NCI-H146 treated with DMSO at 0.1 percent for 48 hours (cell line): ENCODE measurements around the gene KIF4B.
"Not testable (repeated sequence)": the region's sequence is repeated elsewhere in the genome, so short reads cannot be mapped to it uniquely, and the experiment has no call there.

Experiments
- DNase-seq: peaks from one replicate; lab custom pipeline; 2025; ENCODE audit not compliant: unreplicated experiment; lab: John Stamatoyannopoulos, UW

Gene KIF4B

GRCh38 chr5:155006265-155006664 is 7.3 kb upstream of the KIF4B start:
- not testable (repeated sequence) for DNase-seq

- no peak for DNase-seq
Observed at GRCh38 chr5:155008669-155009068, 4.9 kb upstream of the KIF4B start.

- DNase-seq = no peak
Observed at GRCh38 chr5:155010881-155011280, 2.7 kb upstream of the KIF4B start.

GRCh38 chr5:155015239-155015638 is 1.7 kb downstream of the KIF4B start:
- DNase-seq = no peak

- DNase-seq = no peak
Observed at GRCh38 chr5:155017610-155018009, 4.1 kb downstream of the KIF4B start.

GRCh38 chr5:155019601-155020226 is 6.2 kb downstream of the KIF4B start:
- peak; percentile 17 for DNase-seq

- DNase-seq = no peak
Observed at GRCh38 chr5:155021842-155022241, 8.3 kb downstream of the KIF4B start.

GRCh38 chr5:155023320-155023719 is 9.8 kb downstream of the KIF4B start:
- DNase-seq = no peak

- DNase-seq = no peak
Observed at GRCh38 chr5:155024015-155024414, 10.5 kb downstream of the KIF4B start.

GRCh38 chr5:155025895-155026294 is 12.3 kb downstream of the KIF4B start:
- no peak for DNase-seq

GRCh38 chr5:155027993-155028629 is 14.6 kb downstream of the KIF4B start:
- DNase-seq = no peak

- DNase-seq = no peak
Observed at GRCh38 chr5:155029240-155029639, 15.7 kb downstream of the KIF4B start.

- DNase-seq = not testable (repeated sequence)
Observed at GRCh38 chr5:155034145-155034744, 20.7 kb downstream of the KIF4B start.

GRCh38 chr5:155035087-155035486 is 21.5 kb downstream of the KIF4B start:
- DNase-seq = not testable (repeated sequence)

- DNase-seq = no peak
Observed at GRCh38 chr5:155040984-155041653, 27.6 kb downstream of the KIF4B start.

GRCh38 chr5:155044591-155044990 is 31.0 kb downstream of the KIF4B start:
- DNase-seq = no peak

GRCh38 chr5:155046591-155046990 is 33.0 kb downstream of the KIF4B start:
- DNase-seq = no peak

- DNase-seq = no peak
Observed at GRCh38 chr5:155047818-155048217, 34.3 kb downstream of the KIF4B start.

GRCh38 chr5:155049569-155050383 is 36.2 kb downstream of the KIF4B start:
- DNase-seq = no peak

- DNase-seq = no peak
Observed at GRCh38 chr5:155050384-155051019, 36.9 kb downstream of the KIF4B start.

- DNase-seq = no peak
Observed at GRCh38 chr5:155052532-155052931, 39.0 kb downstream of the KIF4B start.
